ENCODE measurements around the gene FRMD1. TPM values are rescaled to one million over a fixed set of nuclear protein-coding genes. Genes with fewer than 3 reads are reported as not detected.
A peak's percentile ranks its signal among the peaks of the same experiment; 100 is the strongest.

Gene FRMD1
- total and polyA plus RNA-seq, 7 donors, result 0.01 to 2.9 (median 0.25) TPM

DNA sequence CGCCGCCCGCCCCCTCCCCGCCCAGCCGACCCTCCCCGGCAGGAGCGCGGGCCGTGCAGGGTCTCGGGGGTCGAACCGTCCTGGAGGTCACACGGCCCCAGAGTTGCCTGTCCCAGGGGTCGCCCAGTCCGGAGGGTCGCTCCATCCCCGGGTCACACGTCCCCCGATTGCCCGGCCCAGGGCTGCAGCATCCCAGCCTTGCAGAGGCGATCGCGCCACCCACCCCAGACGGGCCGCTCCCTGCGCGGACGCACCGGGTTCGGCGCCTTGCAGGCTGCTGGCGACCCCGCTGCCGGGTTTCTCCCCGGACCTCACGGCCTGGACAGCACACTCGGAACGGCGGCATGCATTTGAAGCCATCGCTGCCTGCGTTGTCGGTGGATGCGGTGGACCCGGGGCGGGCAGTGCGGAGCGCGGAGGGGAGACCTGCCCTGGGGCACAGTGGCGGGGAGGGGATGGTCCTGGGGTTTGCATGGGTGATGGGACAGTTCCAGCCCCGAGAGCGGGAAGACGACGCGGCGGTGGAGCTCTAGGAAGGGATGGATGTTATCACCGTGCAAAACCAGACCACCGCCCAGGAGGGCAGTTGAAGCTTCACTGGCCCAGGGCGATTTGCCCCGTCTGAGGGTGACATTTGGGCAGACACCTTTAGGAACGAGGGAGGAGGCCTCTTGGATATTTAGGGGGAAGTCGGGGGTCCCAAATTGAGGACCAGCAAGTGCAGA, 22.7 kb upstream of the FRMD1 start:
- no peak overlapping the region for H3K4me3 ChIP-seq
- peak in 2 of 4 donors; percentile 3 to 13 for ATAC-seq

DNA sequence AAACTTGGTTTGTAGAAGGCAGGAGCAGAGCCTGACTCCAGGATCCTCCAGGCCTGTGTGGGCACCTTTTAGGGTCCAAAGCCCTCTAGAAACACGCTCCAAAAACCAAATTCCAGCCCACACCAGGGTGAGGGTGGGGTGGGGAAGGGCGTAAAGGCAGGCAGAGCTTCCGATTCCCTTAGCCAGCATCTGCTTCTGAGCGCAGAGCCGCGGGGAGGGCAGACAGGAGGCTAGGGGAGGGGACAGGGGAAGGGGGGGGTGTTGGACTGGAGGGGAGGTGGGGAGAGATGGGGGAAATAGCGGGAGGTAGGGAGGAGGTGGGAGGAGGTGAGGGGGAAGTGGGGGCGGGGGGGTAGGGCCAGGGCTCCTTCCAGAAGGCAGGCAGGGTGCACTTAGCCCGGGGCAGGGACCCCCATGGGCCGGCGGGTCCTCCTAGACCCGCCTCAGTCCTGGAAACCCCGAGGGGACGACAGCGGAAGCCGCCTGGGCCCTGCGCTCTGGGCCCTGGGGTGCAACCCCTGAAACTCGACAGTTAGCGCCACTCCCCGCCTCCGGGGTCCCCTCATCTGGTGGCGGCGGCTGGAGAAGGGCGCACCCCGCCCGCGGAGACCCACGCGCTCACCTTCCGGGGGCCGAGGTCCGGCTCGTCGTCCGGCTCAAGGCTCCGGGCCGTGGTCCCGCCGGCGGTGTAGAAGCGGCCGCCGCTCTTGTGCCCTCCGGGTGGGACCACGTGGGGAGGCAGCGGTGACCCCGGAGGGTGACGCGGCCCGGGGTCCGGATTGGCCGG, 22.0 kb upstream of the FRMD1 start:
- Histone ChIP-seq H3K4me3 (no peak overlapping the region), H3K27me3 (ENCODE audit: insufficient read depth in 3 of 3, low read length in 2 of 3) (peaks cover 0 to 38% (median 8%) of the 10 kb centered on the region in 3 donors), H3K9me3 (no peaks in the 10 kb centered on the region), H3K4me1 (no peaks in the 10 kb centered on the region), H3K36me3 (ENCODE audit: insufficient read depth in 1 of 2, low read depth in 1 of 2) (no peaks in the 10 kb centered on the region), H3K27ac (no peak overlapping the region)
- peak in 1 of 4 donors; percentile 11 for ATAC-seq
- TF ChIP-seq, protein P1, sequence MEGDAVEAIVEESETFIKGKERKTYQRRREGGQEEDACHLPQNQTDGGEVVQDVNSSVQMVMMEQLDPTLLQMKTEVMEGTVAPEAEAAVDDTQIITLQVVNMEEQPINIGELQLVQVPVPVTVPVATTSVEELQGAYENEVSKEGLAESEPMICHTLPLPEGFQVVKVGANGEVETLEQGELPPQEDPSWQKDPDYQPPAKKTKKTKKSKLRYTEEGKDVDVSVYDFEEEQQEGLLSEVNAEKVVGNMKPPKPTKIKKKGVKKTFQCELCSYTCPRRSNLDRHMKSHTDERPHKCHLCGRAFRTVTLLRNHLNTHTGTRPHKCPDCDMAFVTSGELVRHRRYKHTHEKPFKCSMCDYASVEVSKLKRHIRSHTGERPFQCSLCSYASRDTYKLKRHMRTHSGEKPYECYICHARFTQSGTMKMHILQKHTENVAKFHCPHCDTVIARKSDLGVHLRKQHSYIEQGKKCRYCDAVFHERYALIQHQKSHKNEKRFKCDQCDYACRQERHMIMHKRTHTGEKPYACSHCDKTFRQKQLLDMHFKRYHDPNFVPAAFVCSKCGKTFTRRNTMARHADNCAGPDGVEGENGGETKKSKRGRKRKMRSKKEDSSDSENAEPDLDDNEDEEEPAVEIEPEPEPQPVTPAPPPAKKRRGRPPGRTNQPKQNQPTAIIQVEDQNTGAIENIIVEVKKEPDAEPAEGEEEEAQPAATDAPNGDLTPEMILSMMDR (IDR thresholded peaks at IDR 0.05), result no peak
- intact Hi-C loops (cut with DNase I), result no loop called here
- WGBS, 3 donors, result 8 to 15% (median 11%) methylated on average over 33 to 52 of the region's 52 CpGs
- DNase-seq, result peak in 1 of 2 donors; percentile 38

More for the DNA sequence above, 22.7 kb upstream of the FRMD1 start:
- Histone ChIP-seq H3K36me3 (ENCODE audit: insufficient read depth in 1 of 2, low read depth in 1 of 2) (no peaks in the 10 kb centered on the region), H3K9me3 (no peaks in the 10 kb centered on the region), H3K27me3 (ENCODE audit: insufficient read depth in 3 of 3, low read length in 2 of 3) (peaks cover 0 to 38% (median 8%) of the 10 kb centered on the region in 3 donors), H3K4me1 (no peaks in the 10 kb centered on the region), H3K27ac (no peak overlapping the region)
- WGBS, 3 donors, result 31 to 41% (median 38%) methylated on average over 47 to 61 of the region's 61 CpGs
- intact Hi-C loops (cut with DNase I), result no loop called here
- TF ChIP-seq, protein P1 (IDR thresholded peaks at IDR 0.05), result no peak
- DNase-seq, result peak; percentile 14 to 51

DNA sequence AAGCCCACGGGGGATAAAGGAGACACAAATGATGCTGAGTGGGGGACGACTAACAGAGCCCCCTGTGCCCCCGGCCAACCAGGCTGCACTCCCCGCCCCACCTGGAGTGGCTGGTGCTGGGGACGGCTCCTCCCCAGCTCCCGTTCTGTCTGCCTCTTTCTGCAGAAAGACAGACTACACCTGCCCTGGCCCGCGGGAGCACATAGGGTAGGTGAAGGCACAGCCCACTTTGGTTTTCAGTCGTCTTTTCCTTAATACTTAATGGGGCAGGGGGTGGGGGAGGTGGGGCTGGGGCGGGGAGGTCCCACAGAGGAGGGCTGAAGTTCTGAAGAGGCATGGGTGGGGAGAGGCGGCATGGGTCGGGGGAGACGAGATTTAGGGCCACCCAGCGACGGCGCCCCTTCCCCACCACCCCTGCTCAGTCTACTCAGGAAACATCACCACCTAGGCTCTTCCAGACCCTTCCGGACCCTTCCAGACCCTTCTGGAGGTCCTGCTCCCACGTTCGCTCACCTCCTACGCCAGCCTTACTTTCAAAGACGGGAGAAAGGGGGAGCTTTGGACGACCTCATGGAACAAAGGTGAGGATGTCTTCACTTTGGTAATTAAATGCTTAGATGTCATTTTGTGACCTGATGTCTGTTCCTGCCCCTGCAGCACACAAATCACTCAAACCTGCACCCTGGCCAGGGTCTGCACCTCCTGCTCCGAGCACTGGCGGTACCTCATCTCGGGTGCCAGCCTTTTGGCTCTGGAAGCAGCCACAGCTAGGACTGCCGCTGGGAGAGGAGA, 21.2 kb upstream of the FRMD1 start:
- no peak overlapping the region for H3K27ac ChIP-seq
- TF ChIP-seq, protein P1 (IDR thresholded peaks at IDR 0.05), result no peak
- H3K4me1 ChIP-seq, result no peaks in the 10 kb centered on the region
- DNase-seq (peak in 1 of 2 donors; percentile 32), ATAC-seq (no peak)
- H3K27me3 ChIP-seq (ENCODE audit: insufficient read depth in 3 of 3, low read length in 2 of 3), result peaks cover 0 to 38% (median 8%) of the 10 kb centered on the region in 3 donors
- no peak overlapping the region for H3K4me3 ChIP-seq
- no peaks in the 10 kb centered on the region for H3K36me3 ChIP-seq (ENCODE audit: insufficient read depth in 1 of 2, low read depth in 1 of 2)
- no peaks in the 10 kb centered on the region for H3K9me3 ChIP-seq
- intact Hi-C loops (cut with DNase I), result no loop called here
- WGBS, 3 donors, result 81 to 87% (median 86%) methylated on average over 25 to 26 of the region's 26 CpGs

DNA sequence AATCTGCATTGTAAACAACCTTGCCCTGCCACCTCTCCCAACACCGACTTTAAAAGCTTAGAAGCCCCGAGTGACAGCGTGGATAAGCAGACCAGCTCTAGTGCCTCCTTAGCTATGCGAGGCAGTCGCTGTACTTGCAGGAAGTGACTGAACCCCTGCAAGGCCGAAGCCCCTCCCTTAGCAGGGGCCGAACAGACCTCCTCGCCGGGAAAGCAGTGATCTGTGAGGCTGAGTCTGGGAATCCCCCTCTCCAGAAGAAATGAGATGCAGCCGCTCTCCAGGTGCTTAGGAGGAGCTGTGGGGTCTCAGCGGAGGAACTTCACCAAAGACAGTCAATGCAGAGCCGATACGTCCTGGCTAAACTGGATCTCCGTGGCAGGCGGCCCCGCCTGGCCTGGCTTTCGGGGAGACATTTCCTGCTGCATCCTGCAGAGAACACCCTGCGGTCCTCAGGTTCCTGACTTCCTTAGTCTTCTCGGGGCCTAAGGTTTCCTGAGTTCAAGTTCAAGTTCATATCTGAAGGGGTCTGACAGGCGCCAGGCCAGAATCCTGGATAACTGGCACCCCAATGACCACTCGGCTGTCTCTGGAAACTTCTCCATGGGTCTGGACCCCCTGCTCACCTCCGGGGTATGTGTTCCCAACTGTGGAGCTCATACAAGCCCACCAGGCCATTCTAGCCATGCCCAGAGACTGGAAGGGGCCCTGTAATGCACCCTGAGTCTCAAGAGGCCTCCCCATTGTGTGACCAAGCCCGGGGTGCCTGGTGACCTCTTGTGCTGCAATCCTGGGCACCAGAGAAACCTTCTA, 20.4 kb upstream of the FRMD1 start:
- intact Hi-C loops (cut with DNase I), result no loop called here
- H3K27me3 ChIP-seq (ENCODE audit: insufficient read depth in 3 of 3, low read length in 2 of 3), result peaks cover 0 to 34% (median 8%) of the 10 kb centered on the region in 3 donors
- WGBS, 3 donors, result 76 to 83% (median 77%) methylated on average over 23 of the region's 23 CpGs
- H3K4me1 ChIP-seq, result no peaks in the 10 kb centered on the region
- no peak overlapping the region for H3K27ac ChIP-seq
- DNase-seq, result peak in 1 of 2 donors; percentile 17
- ATAC-seq, result no peak
- TF ChIP-seq, protein P1 (IDR thresholded peaks at IDR 0.05), result no peak
- H3K36me3 ChIP-seq (ENCODE audit: insufficient read depth in 1 of 2, low read depth in 1 of 2), result no peaks in the 10 kb centered on the region
- no peaks in the 10 kb centered on the region for H3K9me3 ChIP-seq
- H3K4me3 ChIP-seq, result no peak overlapping the region

Measured in psoas muscle (tissue), 8 donors.